Endothelial cell of umbilical vein (primary cell): ENCODE measurements around the gene GNAZ. TPM values are rescaled to one million over a fixed set of nuclear protein-coding genes. Genes with fewer than 3 reads are reported as not detected.

ENCODE experiments used
- BruUV-seq: library from RNA; stranded (reverse); fragments of 400-500 nt; replicated peaks from 2 replicates; lab custom pipeline; 2021; lab: Mats Ljungman, UMichigan
- CTCF ChIA-PET: fragments of 300-600, 350-600 bp; sonication (Branson Sonifier 250); formaldehyde crosslinking; loops from one replicate; lab custom pipeline; 2021; ENCODE audit warnings: antibody characterized with exemption, inconsistent platforms; lab: Charles Lee
- POLR2A ChIA-PET: fragments of 300-600, 350-600 bp; sonication (Branson Sonifier 250); formaldehyde crosslinking; loops from one replicate; lab custom pipeline; 2021; ENCODE audit warnings: antibody characterized with exemption, inconsistent platforms; lab: Charles Lee
- DNase-seq: peaks from one replicate; pipeline ENCODE4 v3.0.0-alpha.2; 2011; ENCODE audit warnings: low read depth, low spot score
- FAIRE-seq: peaks from 2 replicates; lab custom pipeline; 2011; peaks lifted over from hg19 to GRCh38; lab: Jason Lieb, UNC
- H2AFZ ChIP-seq: 2 replicates; pipeline ENCODE4 v1.6.0; 2012; ENCODE audit warnings: low read depth, low read length, control low read depth, inconsistent platforms
- H3K27ac ChIP-seq: 2 replicates; pipeline ENCODE4 v1.5.1; 2011; ENCODE audit warnings: low read depth, mild to moderate bottlenecking, control low read depth, low read length, moderate library complexity; ENCODE audit not compliant: insufficient read depth
- H3K27me3 ChIP-seq, 2 experiments: 2 replicates each; pipeline versions ENCODE4 v1.6.0 to v1.6.1; 2011; ENCODE audit warnings: low read length in 2 of 2, mixed read lengths in 1 of 2; ENCODE audit not compliant: control insufficient read depth in 2 of 2, insufficient read depth in 2 of 2
- H3K36me3 ChIP-seq, 2 experiments: 2 replicates in 1 of 2; 3 replicates in 1 of 2; pipeline ENCODE4 v1.5.1; 2011; ENCODE audit warnings: low read length in 2 of 2, mild to moderate bottlenecking in 1 of 2, moderate library complexity in 1 of 2; ENCODE audit not compliant: control insufficient read depth in 2 of 2, insufficient read depth in 2 of 2; ENCODE audit errors: extremely low read depth in 1 of 2
- H3K4me1 ChIP-seq: 3 replicates; pipeline ENCODE4 v1.5.1; 2011; ENCODE audit warnings: mild to moderate bottlenecking, low read length; ENCODE audit not compliant: control insufficient read depth, insufficient read depth; ENCODE audit errors: extremely low read depth
- H3K4me2 ChIP-seq: 2 replicates; pipeline ENCODE4 v1.6.1; 2011; ENCODE audit warnings: low read length, control low read depth, mixed read lengths; ENCODE audit not compliant: insufficient read depth
- H3K4me3 ChIP-seq, 3 experiments: fragments of 200-600 bp in 1 of 3; sonication (generic), shearing (Covaris generic) in 1 of 3; replicated peaks in 1 of 3; 2 replicates each; pipeline ENCODE4 v1.5.1; 2011 to 2016; ENCODE audit warnings: control low read depth in 3 of 3, low read length in 3 of 3, mild to moderate bottlenecking in 2 of 3, inconsistent platforms in 1 of 3, low read depth in 1 of 3, moderate library complexity in 1 of 3; ENCODE audit not compliant: insufficient read depth in 1 of 3
- H3K79me2 ChIP-seq: 2 replicates; pipeline ENCODE4 v1.6.0; 2012; ENCODE audit warnings: low read length, inconsistent platforms; ENCODE audit not compliant: control insufficient read depth, insufficient read depth
- H3K9ac ChIP-seq: replicated peaks from 2 replicates; pipeline ENCODE3; 2011; ENCODE audit warnings: low read length, control low read depth; ENCODE audit not compliant: insufficient read depth; ENCODE audit errors: extremely low read depth
- H3K9me1 ChIP-seq: replicated peaks from 3 replicates; pipeline ENCODE4 v1.6.0; 2011; ENCODE audit warnings: mild to moderate bottlenecking, low read length; ENCODE audit not compliant: control insufficient read depth, insufficient read depth; ENCODE audit errors: extremely low read depth
- H3K9me3 ChIP-seq: replicated peaks from 2 replicates; pipeline ENCODE4 v1.5.1; 2012; ENCODE audit warnings: low read length, inconsistent platforms; ENCODE audit not compliant: control insufficient read depth, insufficient read depth
- H4K20me1 ChIP-seq: replicated peaks from 2 replicates; pipeline ENCODE3; 2011; ENCODE audit warnings: mild to moderate bottlenecking, low read length; ENCODE audit not compliant: control insufficient read depth, insufficient read depth; ENCODE audit errors: extremely low read depth
- CTCF ChIP-seq, 2 donors: IDR thresholded peaks; 1 replicate in 1 of 2; 2 replicates in 1 of 2; pipeline ENCODE4 v1.5.1; 2011; ENCODE audit warnings: low read length in 2 of 2, mild to moderate bottlenecking in 2 of 2, moderate library complexity in 2 of 2, control low read depth in 1 of 2, inconsistent platforms in 1 of 2, low read depth in 1 of 2; ENCODE audit not compliant: insufficient read depth in 1 of 2; ENCODE audit errors: extremely low read depth in 1 of 2
- EZH2 ChIP-seq: IDR thresholded peaks from 2 replicates; pipeline ENCODE4 v1.6.1; 2012; ENCODE audit warnings: borderline replicate concordance, low read depth, mild to moderate bottlenecking, moderate library complexity, low read length, inconsistent platforms; ENCODE audit not compliant: severe bottlenecking
- FOS ChIP-seq: IDR thresholded peaks from 2 replicates; pipeline ENCODE4 v1.6.1; 2011; ENCODE audit warnings: mild to moderate bottlenecking, low read length, moderate library complexity, borderline replicate concordance; ENCODE audit not compliant: insufficient read depth
- GATA2 ChIP-seq: IDR thresholded peaks from 2 replicates; pipeline ENCODE4 v1.7.0; 2011; ENCODE audit warnings: low read depth, mild to moderate bottlenecking, moderate library complexity, mixed read lengths, low read length; ENCODE audit not compliant: insufficient read length, insufficient read depth
- JUN ChIP-seq: IDR thresholded peaks from 2 replicates; pipeline ENCODE4 v1.6.1; 2011; ENCODE audit warnings: borderline replicate concordance, low read depth; ENCODE audit not compliant: insufficient read length, insufficient read depth
- MAX ChIP-seq: IDR thresholded peaks from 2 replicates; pipeline ENCODE4 v1.6.1; 2011; ENCODE audit not compliant: insufficient read depth, insufficient read length
- MYC ChIP-seq: IDR thresholded peaks from one replicate; pipeline ENCODE4 v1.6.1; 2011; ENCODE audit warnings: mild to moderate bottlenecking, low read depth, low read length
- POLR2A ChIP-seq: IDR thresholded peaks from 2 replicates; pipeline ENCODE4 v1.6.1; 2012; ENCODE audit warnings: low read depth, mild to moderate bottlenecking, control low read depth, low read length
- POLR2AphosphoS5 ChIP-seq: IDR thresholded peaks from 2 replicates; pipeline ENCODE4 v1.6.1; 2012; ENCODE audit warnings: low read depth, mild to moderate bottlenecking, control low read depth, low read length, moderate library complexity; ENCODE audit not compliant: insufficient read depth
- dilution Hi-C: fragments of 300-500 bp; cut with MboI; formaldehyde crosslinking; loops from one replicate; pipeline ENCODE4 v1.15.0; 2019; ENCODE audit warnings: low sequenced_read_pairs; ENCODE audit not compliant: extremely low pct_ligation_motif_present
- intact Hi-C: fragments of 100-400 bp; cut with micrococcal nuclease; formaldehyde crosslinking; loops from one replicate; pipeline ENCODE4 v1.10.0; 2022
- polyA plus RNA-seq, 4 experiments: library from polyadenylated mRNA; depleted of rRNA in 3 of 4; stranded (reverse) in 3 of 4; unstranded in 1 of 4; fragments of >200 nt; gene quantifications; 2 replicates each; pipeline versions ENCODE4 v1.2.1 to v1.2.3, GENCODE V29; 2011 to 2012; ENCODE audit warnings: missing spikeins in 1 of 4
- total RNA-seq: library from RNA; stranded (reverse); gene quantifications from 2 replicates; pipeline ENCODE4 v1.2.3, GENCODE V29; 2021

GNAZ gene
- total and polyA plus RNA-seq, 2 donors (not counting 3 experiments of a cell fraction or from before 2014, with no cell fraction given), result 0.44 to 0.86 TPM

GRCh38 chr22:23118647-23119493, 48.6 kb downstream of the GNAZ start:
- ChIA-PET POLR2A (no interaction called here), CTCF (interaction anchor here (1.0 kb wide), 1 partner anchor 267 kb away, joined by 3 read pairs; no protein-coding TSS in a partner anchor)
- H3K9ac ChIP-seq, result no peak overlapping the region
- no peaks in the 10 kb centered on the region for H3K79me2 ChIP-seq
- intact Hi-C loops, result no loop called here
- no peaks in the 10 kb centered on the region for H3K9me3 ChIP-seq
- dilution Hi-C loops, result no loop called here
- FAIRE-seq (no peak), DNase-seq (no peak)
- BruUV-seq, result no TSS peak
- H3K4me2 ChIP-seq, result no peak overlapping the region
- H3K9me1 ChIP-seq, result no peaks in the 10 kb centered on the region
- H3K27me3 ChIP-seq, result no peaks in the 10 kb centered on the region
- no peaks in the 10 kb centered on the region for H4K20me1 ChIP-seq
- no peak overlapping the region for H3K4me3 ChIP-seq
- no peaks in the 10 kb centered on the region for H3K4me1 ChIP-seq
- TF ChIP-seq MAX (no peak), CTCF (IDR thresholded peaks at IDR 0.05; ENCODE audit: extremely low read depth in 1 of 2, insufficient read depth in 1 of 2, low read depth in 1 of 2, low read length in 2 of 2) (no peak), EZH2 (no peak), MYC (no peak), GATA2 (no peak), POLR2A (no peak), POLR2AphosphoS5 (no peak), FOS (no peak), JUN (no peak)
- H2AFZ ChIP-seq, result no peak overlapping the region
- no peaks in the 10 kb centered on the region for H3K36me3 ChIP-seq
- H3K27ac ChIP-seq, result no peak overlapping the region
